ENCODE results near the gene SPON2.

- TF ChIP-seq CTCF (IDR thresholded peaks at IDR 0.05) (no peak), CHD2 (IDR thresholded peaks at IDR 0.05; ENCODE audit: low read length, partially characterized antibody) (no peak), RFX5 (IDR thresholded peaks at IDR 0.05) (no peak), EP300 (IDR thresholded peaks at IDR 0.05) (no peak), HDAC2 (IDR thresholded peaks at IDR 0.05) (no peak), POLR2A (IDR thresholded peaks at IDR 0.05; ENCODE audit: low read length) (no peak), KDM1A (IDR thresholded peaks at IDR 0.05; ENCODE audit: low read depth) (no peak), TP53 (CRISPR knock-in tag; IDR thresholded peaks at IDR 0.05) (no peak)
These were observed 30.2 kb upstream of the SPON2 start for GRCh38 chr4:1202526-1203011.

Measured in A549 (cell line).